ENCODE measurements around the gene GRK4.

- TF ChIP-seq CTCF (IDR thresholded peaks at IDR 0.05), result no peak
- TF ChIP-seq POLR2AphosphoS5 (IDR thresholded peaks at IDR 0.05), result no peak
Measured at GRCh38 chr4:2938906-2939305, 24.5 kb upstream of the GRK4 start.

All from upper lobe of left lung (tissue), 4 donors.